Ammon's horn (tissue), 1 donor: ENCODE data around the gene MYO16.

ENCODE experiments used
- DNase-seq: peaks from one replicate; pipeline ENCODE4 v3.0.0-alpha.2; 2016; ENCODE audit warnings: low spot score

MYO16 gene

DNA sequence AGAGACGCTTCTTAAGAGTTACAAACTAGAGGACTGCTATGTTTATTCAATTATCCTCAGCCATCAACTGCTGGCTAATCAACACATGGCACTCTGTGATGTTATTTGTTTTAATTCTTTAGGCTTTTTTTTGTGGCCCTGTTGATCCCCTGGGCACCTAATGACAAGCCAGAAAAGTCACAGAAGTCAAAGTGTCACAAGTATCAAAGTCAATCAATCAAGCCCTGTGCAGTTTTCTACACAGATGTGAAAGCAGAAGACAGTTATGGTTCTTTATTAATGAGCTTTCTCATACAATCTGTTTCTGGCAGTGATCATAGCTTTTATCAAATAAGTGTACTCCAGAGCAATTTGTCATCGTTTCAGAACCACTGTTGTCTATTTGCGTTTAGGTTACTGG is 34.3 kb downstream of the MYO16 start:
- DNase-seq = no peak

DNA sequence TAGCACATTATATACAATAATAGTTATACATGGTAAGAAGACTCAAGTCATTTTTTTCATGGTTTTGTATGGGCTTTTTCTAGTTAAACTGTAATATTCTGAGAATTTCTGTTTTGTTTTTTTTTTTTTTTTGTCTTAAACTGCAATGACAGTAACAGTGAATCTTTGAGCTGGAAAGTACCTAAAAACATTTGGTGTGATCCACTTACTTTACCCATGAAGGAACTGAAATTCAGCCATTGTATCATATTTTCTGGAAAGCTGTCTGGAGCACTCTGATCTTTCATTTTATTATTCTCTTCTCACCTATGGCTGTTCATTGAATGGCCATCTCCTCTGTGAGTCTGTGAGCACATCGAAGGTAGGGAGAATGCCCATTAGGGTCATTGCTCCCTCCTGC is 37.8 kb downstream of the MYO16 start:
- DNase-seq = no peak

DNA sequence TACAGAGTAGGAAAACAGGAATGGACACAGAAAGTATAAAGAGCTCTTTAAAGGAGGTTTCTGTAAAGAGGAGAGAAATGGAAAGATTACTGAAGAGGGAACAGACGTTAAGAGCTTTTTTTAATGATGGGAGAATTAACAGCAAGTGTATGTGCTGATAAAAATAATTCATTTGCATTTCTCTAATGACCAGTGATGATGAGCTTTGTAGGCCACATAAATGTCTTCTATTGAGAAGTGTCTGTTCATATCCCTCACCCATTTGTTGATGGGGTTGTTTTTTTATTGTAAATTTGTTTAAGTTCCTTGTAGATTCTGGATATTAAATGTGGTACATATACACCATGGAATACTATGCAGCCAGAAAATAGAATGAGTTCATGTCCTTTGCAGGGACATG is 40.0 kb downstream of the MYO16 start:
- no peak for DNase-seq

DNA sequence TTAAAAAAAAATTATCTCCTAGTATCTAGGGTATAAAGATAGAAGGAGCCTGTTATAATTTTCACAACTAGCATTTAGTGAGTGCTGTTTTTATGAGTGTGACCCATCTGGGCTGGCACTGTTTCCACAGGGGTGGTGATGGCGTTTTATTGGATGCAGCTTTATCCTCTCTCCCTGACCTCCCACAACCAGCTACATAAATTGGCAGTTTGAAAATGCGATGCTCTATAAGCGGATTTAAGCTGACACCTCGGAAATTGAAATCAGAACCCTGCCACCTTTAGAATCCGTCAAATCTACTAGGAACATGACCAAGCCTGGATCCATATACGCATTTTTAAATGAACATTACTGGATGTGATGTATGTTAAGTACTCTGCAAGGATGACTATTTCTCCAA is 44.9 kb downstream of the MYO16 start:
- DNase-seq = no peak

DNA sequence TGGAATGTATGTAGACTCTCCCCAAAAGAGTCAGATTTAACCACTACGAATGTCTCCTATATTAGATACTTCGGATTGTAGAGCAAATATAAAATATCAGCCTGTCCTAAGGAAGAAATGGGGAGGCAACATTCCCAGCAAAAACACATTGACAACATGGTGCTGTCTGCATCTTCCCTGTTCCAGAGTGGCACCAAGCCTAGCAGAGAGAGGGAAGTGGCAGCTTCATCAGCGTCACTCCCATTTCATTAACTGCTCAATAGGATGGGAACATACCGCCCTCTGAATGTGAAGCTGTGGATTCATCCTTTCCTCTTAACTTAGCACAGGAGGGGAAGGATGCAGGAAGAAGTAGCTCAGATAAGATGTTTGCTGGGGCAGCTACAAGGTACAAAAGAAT is 45.4 kb downstream of the MYO16 start:
- DNase-seq = no peak

DNA sequence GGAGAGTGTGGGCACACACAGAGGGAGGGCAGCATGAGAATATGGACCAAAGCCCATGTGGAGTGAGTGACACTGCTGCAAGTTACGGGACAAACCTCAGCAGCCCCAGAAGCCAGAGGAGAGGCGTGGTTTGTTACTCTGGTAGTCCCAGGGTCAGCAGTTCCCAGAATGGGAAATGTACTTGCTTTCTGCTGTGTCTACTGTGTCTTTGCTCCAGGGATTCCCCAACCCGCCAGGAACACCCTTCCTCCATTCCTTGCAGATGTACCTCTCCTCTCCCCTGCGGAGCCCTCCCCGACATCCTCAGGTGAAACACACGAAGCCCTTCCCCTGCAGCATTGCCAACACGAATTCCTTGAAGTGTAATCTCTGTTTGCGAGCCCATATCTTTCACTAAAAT is 47.2 kb downstream of the MYO16 start:
- DNase-seq = no peak

DNA sequence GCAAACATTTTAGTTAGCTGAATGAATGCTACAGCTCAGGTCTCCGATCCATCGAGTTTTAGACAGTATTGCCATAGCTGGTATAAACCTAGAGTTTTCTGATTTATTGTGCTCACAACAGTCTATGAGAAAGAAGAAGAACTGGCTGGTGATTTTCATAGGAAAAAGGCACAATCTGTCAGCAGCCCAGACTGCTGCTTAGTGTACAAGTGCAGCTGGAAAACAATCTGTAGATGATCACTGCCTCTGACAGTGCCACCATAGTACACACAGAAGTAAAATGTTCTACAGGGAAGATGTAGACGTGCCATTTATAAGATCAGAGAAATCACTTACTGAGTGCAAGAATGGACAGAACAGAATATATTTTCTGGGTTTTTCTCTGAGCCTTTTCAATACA is 48.4 kb downstream of the MYO16 start:
- DNase-seq = peak; percentile 25

DNA sequence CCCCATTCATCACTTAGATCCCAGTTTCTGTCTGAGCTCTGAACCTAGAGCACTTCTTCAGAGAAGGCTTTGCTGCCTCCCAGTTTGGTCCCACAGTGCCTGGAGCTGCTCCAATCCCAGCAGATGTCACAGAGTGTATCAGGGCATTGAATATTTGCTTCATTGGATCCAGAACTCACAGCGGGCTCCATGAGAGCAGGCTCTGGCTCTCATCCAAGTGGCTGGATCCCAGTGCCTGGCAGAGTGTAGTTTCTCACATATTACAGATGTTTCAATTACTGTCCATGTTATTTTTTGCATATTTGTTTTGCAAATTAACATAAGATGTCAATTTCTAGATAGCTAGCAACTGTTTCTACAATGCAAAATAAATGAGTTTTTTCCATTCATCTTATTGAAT is 50.6 kb downstream of the MYO16 start:
- DNase-seq = peak; percentile 11

DNA sequence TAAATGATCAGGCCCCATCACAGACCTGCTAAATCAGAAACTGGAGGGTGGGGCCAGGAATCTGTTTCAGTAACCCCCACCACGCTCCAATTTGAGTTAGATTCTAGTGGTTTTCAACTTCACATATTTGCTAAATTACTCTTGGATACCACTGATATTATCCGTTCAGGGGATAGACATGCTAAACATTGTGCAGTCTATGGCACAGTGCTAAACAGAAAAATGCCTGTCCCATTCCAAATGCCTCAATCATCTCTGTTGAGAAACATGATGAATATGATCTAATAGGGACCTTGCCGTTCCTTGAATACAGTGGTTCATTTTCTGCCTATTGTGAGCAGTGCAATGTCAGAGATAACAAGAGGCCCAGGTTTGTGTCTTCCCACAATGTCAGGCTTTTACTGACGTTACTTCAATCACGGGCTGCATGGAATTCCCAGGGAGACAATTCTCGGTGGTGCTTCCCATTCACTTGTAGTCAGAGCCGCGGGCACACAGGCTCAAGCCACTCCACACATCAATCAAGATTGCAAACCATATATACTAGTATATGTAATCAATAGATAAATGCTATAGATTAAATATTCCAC is 52.7 kb downstream of the MYO16 start:
- no peak for DNase-seq

DNA sequence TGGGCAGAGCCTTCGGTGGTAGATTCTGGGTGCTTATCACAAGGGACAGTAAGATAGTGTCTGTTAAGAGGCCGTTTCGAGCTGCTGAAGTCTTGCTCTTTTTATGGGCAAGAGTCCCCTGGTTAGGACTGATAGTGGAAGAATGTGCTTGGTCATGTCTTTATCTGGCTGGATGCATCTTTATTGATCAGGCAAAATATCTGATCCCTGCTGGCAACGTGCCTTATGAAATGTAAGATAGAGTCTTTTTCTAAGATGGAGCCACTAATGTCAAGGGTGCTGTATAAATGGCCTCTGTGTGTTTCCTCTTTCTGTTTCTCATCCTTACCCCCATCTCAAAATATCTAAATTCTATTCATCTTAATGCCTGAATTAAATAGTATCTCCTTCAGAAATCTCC is 53.3 kb downstream of the MYO16 start:
- DNase-seq = no peak

DNA sequence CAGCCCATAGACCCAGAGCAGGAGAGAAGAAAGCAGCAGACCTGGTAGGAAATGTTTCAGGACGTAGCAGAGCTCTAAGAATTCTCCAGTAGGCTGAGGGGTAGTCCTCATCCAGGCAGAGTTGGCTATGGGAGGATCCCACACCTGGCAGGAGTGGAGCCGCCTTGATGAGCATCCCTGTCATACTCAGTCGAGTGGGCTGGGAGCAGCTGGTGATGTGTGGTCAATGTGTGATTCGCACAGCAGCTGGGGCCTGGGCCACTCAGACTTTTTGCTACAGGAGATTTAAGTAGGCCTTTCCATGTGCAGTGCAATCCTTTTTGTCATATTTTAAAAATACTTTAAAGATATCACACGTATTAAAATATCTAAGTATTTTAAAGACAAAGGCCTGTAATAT is 56.6 kb downstream of the MYO16 start:
- DNase-seq = no peak

DNA sequence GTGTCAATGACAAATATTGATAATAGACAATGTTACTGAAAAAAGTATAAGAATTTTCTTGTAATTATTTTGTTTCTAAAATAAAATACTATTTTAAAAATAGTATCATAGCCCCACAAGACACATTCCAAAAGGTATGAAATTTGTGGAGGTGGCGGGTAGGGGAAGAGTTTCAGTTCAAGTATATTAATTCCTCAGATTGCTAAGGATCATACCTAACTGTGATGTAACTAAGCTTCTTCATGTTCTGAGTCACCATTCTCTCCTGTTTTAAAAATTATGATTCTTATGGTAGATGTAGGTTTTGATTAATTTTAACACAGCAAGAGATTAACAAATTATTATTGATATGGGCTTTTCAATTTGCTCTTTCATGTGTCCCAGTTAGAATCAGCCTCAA is 61.3 kb downstream of the MYO16 start:
- no peak for DNase-seq

DNA sequence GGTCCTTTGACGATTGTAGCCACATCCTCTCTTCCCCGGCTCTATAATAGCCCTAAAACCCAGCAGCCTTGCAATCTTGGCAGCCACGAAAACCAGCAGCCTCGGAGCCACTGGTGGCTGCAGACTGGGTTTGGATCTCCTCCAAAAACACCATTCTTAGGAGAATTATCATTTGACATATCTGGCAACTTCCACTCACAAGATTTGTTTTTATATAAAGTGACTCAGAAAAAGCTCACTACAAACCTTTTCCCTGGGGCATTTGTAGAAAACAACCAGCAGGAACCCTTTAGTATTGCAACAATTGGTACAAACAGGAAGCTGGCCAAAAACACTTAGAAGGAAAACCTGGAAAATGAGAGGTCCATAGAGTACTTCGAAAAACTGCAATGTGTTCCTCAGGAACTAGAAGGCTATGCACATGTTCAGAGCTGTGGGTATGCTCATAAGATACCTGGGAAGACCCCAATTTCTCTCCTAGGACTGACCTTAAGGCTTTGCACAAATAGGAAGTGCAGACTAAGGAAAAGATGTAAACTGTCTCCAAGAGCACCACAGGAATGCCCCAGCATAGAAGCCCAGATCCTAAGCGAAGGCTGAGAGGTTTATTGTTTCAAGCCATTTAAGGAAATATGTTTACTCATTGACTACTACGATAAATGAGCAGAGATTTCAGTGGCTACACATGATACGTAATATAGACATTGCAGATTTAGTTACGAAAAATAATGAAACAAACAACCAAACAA is 71.2 kb downstream of the MYO16 start:
- DNase-seq = no peak

DNA sequence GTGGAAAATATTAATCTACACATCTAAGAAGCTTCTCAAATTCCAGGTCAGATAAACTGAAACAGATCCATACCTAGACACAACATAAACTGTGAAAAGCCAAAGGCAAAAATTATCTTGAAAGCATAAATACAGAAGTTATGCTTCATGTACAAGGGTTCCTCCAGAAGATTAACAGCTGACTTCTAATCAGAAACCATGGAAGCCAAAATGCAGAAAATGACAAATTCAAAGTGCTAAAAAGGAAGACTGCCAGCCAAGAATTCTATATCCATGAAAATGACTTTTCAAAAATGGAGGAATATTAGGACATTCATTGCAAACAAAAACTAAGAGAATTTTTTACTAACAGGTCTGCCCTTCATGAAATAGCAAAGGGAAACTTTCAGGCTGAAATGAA is 72.8 kb downstream of the MYO16 start:
- no peak for DNase-seq

DNA sequence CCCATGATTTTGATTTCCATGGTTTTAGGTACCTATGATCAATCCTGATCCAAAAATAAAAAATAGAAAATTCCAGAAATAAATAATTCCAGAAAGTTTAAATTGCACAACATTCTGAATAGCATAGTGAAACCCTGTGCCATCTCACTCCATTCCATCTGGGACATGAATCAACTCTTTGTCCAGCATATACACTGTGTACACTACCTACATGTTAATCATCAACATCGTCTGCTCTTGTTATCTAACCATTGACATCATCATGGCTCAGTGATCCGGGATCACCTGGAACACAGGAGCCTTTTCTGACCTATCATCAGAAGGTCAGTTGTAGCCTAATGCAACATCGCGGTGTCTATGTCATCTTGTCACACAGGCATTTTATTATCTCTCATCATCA is 75.6 kb downstream of the MYO16 start:
- no peak for DNase-seq

DNA sequence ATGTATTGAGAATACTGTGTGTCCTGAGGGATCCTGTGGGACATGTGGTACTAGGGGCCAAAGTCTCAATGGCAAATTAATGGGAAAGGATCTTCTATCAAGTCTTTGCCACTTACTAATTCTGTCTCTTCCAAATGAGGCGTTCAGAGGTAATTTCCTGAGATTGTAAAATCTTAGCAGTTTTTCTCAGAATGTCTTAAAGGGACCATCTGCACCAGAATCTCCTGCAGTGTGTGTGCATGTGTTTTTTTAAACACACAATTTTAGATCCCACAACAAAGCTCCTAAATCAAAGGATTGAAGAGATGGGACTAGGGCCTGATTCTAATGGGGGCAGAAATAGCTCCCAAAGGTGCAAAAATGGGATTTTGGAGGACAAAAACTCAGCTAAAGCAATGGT is 78.2 kb downstream of the MYO16 start:
- no peak for DNase-seq

DNA sequence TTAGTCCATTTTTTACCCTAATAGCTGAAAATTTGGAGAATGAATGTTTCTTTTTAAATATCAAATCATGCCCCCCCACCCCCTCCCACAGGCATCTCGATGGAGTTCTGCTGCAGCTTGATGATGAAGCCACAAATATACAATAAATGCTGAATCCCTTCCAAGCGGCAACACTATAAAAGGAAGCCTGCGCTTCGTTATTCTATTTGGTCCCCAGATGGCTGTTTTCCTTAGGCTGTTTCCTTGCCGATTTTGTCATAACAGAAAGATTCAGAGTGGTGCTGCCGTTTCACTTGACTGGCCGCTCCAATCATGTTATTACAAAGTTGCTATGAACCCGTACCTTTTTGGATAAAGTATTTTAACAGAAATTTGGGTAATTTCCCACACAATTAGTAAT is 79.5 kb downstream of the MYO16 start:
- no peak for DNase-seq

DNA sequence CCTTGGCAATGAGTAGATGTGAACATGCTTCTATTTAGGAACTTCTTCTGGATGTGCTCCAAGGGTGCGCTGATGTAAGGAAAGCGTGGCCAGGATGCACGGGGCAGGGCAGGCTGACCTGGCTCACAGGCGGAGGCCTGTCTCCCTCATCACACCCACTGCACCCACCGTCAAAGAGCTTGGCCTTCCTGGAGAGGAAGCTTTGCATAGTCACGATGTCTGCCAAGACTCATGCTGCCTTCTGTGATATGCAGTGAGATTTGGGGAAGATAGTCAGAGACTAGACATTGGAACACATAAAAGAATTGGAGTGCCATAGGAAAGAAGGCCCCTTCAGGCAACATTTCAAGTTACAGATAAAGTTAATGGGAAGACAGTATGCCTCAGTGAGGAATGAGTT is 82.0 kb downstream of the MYO16 start:
- no peak for DNase-seq

DNA sequence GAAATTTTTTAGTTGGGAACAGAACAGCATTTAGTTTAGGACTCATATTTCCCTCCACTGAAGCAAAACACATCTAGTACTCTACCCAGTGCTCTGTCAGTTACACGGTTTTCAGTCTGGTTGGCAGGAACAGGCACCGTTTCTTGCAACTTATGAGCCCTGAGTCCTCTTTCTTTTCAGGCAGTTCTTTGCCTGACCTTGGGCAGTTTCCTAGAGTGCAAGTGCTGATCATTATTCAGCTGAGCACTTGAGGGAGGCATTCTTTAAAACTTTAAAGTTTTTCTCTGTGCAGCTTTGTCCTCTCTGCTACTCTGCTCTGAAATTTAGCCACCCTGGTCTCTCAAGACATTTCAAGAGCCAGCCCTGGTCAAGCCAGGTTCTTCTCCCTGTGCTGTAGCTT is 96.1 kb downstream of the MYO16 start:
- DNase-seq = no peak

DNA sequence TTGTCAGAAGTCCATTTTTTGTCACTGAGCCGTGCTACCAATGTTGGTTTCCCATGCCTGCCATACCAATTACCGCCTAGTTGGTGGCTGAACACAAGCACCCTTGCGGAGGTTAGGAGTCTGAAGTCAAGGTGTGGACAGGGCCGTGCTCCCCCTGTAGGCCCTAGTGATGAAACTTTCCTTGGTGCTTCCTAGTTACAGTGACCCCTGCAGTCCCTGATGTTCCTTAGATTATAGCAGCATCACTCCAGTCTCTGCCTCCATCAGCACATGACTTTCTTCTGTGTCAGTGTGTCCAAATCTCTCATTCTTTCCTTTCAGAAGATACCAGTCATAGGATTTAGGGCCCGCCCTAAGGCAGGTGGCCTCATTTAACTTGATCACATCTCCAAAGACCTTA is 99.0 kb downstream of the MYO16 start:
- DNase-seq = no peak

DNA sequence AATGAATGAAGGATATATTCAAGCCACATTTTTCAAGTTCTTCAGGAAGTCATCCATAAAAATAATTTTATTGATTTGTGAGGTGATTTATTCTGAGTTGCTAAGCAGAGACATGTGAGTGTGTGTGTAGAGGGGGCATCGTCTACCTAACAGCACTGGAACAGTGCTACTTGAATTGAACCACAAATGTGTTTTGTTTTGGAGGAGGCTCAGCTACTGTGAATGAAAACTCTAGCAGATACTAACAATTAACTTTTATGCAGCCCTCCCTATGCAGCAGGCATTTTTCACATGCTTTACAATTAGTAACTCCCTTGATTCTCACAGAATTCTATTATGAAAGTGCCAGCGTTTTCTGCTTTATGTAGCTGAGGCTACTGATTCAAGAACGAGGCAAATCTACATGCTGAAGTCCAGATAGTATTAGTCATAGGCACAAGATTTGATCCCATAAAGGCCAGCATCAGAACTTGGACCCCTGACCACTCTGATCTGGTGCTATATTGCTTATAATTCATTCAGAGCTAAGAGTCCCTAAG is 103.7 kb downstream of the MYO16 start:
- DNase-seq = no peak

DNA sequence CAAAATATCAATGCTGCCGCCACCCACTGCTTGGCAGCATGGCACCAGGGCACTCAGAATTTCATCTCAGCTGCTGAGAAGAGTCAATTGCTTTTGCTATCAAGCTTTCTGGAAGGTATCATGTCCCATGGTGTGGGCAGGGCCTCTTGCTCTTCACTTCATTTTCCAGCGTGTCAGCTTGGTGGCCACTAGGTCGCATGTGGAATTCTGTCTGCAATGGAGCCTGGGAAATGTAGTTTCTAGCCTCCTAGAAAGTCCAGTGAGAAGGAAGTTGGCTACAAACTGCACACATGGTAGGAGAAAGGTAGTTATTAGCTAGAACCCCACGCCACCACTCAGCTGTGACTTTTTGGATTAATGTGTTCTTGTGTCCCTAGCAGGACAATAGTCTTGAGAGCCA is 105.3 kb downstream of the MYO16 start:
- no peak for DNase-seq

DNA sequence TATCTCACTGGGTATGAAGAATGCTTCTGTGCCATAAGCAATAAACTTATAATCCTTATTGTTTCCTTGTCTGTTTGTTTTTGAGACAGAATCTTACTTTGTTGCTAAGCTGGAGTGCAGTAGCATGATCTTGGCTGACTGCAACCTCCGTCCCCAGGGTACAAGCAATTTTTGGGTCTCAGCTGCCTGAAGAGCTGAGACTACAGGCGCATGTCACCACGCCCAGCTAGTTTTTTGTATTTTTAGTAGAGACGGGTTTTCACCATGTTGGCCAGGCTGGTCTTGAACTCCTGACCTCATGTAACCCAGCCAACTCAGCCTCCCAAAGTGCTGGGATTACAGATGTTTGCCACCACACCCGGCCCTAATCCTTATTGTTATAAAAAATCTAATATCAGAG is 112.5 kb downstream of the MYO16 start:
- DNase-seq = no peak
